Spleen (tissue), 7 donors: Measurements from ENCODE around the gene RGS10.

Experiments
- CTCF ChIP-seq, 11 experiments: fragments of 200-600 bp in 7 of 11; fragments of 450-650 bp in 4 of 11; sonication (generic) in 4 of 11; IDR thresholded peaks in 8 of 11; conservative IDR thresholded peaks in 3 of 11; 1 replicate in 7 of 11; 2 replicates in 4 of 11; pipeline versions ENCODE4 v1.4.0 to v1.8.0; 2016 to 2021; ENCODE audit warnings: antibody characterized with exemption in 11 of 11, inconsistent platforms in 4 of 11, mild to moderate bottlenecking in 1 of 11
- POLR2A ChIP-seq, 3 donors: fragments of 450-650 bp; IDR thresholded peaks; one replicate each; pipeline ENCODE4 v1.5.1; 2017; ENCODE audit warnings: antibody characterized with exemption in 3 of 3, mild to moderate bottlenecking in 1 of 3
- POLR2AphosphoS5 ChIP-seq, 3 donors: sonication (generic); formaldehyde crosslinking; IDR thresholded peaks; one replicate each; pipeline ENCODE4 v1.5.1; 2017; ENCODE audit warnings: antibody characterized with exemption in 3 of 3
- donor health status: DM: no; HTN: no; CAD: no; lungs with moderate emphysema.
- donor health status: DM: no; HTN: no; CAD: no.
- donor health status: DM: no; HTN: no; CAD: no.

- TF ChIP-seq CTCF (IDR thresholded peaks at IDR 0.05 in 8 of 11, conservative IDR thresholded peaks at IDR 0.05 in 3 of 11): no peak
- TF ChIP-seq POLR2A (IDR thresholded peaks at IDR 0.05): no peak
- no peak for TF ChIP-seq POLR2AphosphoS5 (IDR thresholded peaks at IDR 0.05)
Observed at GRCh38 chr10:119478811-119479341, 63.6 kb downstream of the RGS10 start.
